OCI-LY3 (cell line): ENCODE data around the gene PALD1.

ENCODE experiments used
- CTCF ChIP-seq: fragments of 200-600, 300-600 bp; sonication (generic); IDR thresholded peaks from 2 replicates; pipeline ENCODE4 v1.5.1; 2014; ENCODE audit warnings: antibody characterized with exemption, low read length, low read depth
- EZH2phosphoT487 ChIP-seq: fragments of 200-600 bp; shearing (Covaris generic); IDR thresholded peaks from 2 replicates; pipeline ENCODE4 v1.6.1; 2018; ENCODE audit warnings: antibody characterized with exemption, mixed run types, low read depth

- no peak for TF ChIP-seq CTCF
- no peak for TF ChIP-seq EZH2phosphoT487
Measured at GRCh38 chr10:70457759-70458305, 20.7 kb upstream of the PALD1 start.
